IMR-90 (cell line): ENCODE results near the gene ALK.

Experiments used
- CHD1 ChIP-seq: IDR thresholded peaks from 2 replicates; pipeline ENCODE4 v1.6.1; 2012; ENCODE audit warnings: low read depth, low read length, improper control_type of control experiment
- CTCF ChIP-seq: conservative IDR thresholded peaks from 2 replicates; pipeline ENCODE4 v1.5.1; 2012; ENCODE audit warnings: mild to moderate bottlenecking, low read depth, low read length, improper control_type of control experiment
- MXI1 ChIP-seq: IDR thresholded peaks from 2 replicates; pipeline ENCODE4 v1.6.1; 2012; ENCODE audit warnings: low read depth, mild to moderate bottlenecking, low read length, moderate library complexity, borderline replicate concordance
- POLR2A ChIP-seq: IDR thresholded peaks from 2 replicates; pipeline ENCODE4 v1.6.1; 2012; ENCODE audit warnings: mild to moderate bottlenecking, low read depth, low read length
- RAD21 ChIP-seq: IDR thresholded peaks from 2 replicates; pipeline ENCODE4 v1.6.1; 2012; ENCODE audit warnings: low read length, improper control_type of control experiment

- TF ChIP-seq POLR2A = no peak
- TF ChIP-seq RAD21 = no peak
- TF ChIP-seq CHD1 = no peak
- no peak for TF ChIP-seq CTCF
- TF ChIP-seq MXI1 = no peak
Measured at GRCh38 chr2:29787473-29788465, 133.6 kb downstream of the ALK start.
